Neural cell (in vitro differentiated cells): Measurements from ENCODE around the gene MBD5.

Experiments
- CTCF ChIP-seq: fragments of 450-650 bp; IDR thresholded peaks from 2 replicates; pipeline ENCODE4 v1.5.1; 2014; ENCODE audit warnings: antibody characterized with exemption, mild to moderate bottlenecking, moderate library complexity; ENCODE audit not compliant: poor library complexity, severe bottlenecking
- EZH2 ChIP-seq: fragments of 200-600, 300-800 bp; shearing (Covaris generic), sonication (generic); IDR thresholded peaks from 2 replicates; pipeline ENCODE4 v1.6.1; 2014; ENCODE audit warnings: antibody characterized with exemption, low read length, borderline replicate concordance, mild to moderate bottlenecking; ENCODE audit not compliant: insufficient read depth, poor library complexity, severe bottlenecking
- POLR2AphosphoS5 ChIP-seq: IDR thresholded peaks from 2 replicates; pipeline ENCODE4 v1.6.1; 2012
- RAD21 ChIP-seq: fragments of 450-650 bp; conservative IDR thresholded peaks from 2 replicates; pipeline ENCODE4 v1.6.1; 2014; ENCODE audit warnings: antibody characterized with exemption, mild to moderate bottlenecking, moderate library complexity
- REST ChIP-seq: IDR thresholded peaks from 2 replicates; pipeline ENCODE4 v1.6.1; 2012; ENCODE audit warnings: borderline replicate concordance
- SMC3 ChIP-seq: fragments of 450-650 bp; conservative IDR thresholded peaks from 2 replicates; pipeline ENCODE4 v1.6.1; 2014; ENCODE audit warnings: antibody characterized with exemption, mild to moderate bottlenecking, moderate library complexity; ENCODE audit not compliant: poor library complexity
- TAF1 ChIP-seq: IDR thresholded peaks from 2 replicates; pipeline ENCODE4 v1.6.1; 2012; ENCODE audit warnings: low read depth

- TF ChIP-seq CTCF = no peak
- no peak for TF ChIP-seq RAD21
- no peak for TF ChIP-seq EZH2
- TF ChIP-seq TAF1 = no peak
- TF ChIP-seq POLR2AphosphoS5 = no peak
- TF ChIP-seq REST = no peak
- TF ChIP-seq SMC3 = no peak
Measured at GRCh38 chr2:148519013-148519412, 498.1 kb downstream of the MBD5 start.
